Measurements from ENCODE around the gene MACROD2.
"Not testable (repeated sequence)": the region's sequence is repeated elsewhere in the genome, so short reads cannot be mapped to it uniquely, and the experiment has no call there.

MACROD2 gene

GRCh38 chr20:15077733-15078250, 1082.5 kb downstream of the MACROD2 start:
- no peak for DNase-seq (ENCODE audit: low read depth in 2 of 2)

GRCh38 chr20:15079594-15080340, 1084.5 kb downstream of the MACROD2 start:
- DNase-seq (ENCODE audit: low read depth in 2 of 2) = no peak

DNA sequence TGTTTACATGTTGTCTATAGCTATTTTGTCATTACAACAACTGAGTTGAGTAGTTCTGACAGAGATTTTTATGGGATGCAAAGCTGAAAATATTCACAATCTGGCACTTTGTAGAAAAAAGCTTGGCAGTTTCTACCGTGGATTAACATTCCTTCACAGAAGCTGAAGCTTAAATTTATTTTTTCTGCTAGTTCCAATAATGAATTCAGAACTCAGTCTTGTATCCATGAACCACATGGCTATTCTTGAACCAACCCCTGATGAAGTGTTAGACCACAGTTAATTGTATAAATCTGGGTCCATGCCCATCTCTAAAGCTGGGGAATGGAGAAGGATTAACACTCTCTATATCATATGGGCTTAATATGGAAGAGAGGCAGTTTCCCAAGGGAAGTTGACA, 1085.9 kb downstream of the MACROD2 start:
- DNase-seq (ENCODE audit: low read depth in 2 of 2) = no peak

- no peak for DNase-seq (ENCODE audit: low read depth in 2 of 2)
These were observed 1096.2 kb downstream of the MACROD2 start for GRCh38 chr20:15091421-15092037.

DNA sequence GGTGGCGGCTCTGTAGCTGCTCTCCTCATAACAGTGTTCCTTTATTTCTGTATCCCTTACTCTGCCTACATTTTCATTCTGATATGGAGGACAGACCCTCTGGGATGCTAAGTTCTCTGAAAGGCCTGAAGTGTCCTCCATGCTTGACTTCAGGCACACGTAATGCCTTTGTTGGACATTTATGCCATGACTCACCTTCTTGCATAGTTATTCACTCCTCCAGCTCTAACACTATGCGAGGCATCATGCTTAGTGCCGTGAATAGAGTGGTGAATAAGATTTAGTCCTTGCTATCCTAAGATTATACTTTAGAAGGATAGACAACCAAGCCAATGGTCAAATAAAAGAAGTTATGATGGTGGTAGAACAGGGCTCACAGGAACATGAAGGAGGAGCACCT, 1103.0 kb downstream of the MACROD2 start:
- DNase-seq (ENCODE audit: low read depth in 2 of 2) = no peak

DNA sequence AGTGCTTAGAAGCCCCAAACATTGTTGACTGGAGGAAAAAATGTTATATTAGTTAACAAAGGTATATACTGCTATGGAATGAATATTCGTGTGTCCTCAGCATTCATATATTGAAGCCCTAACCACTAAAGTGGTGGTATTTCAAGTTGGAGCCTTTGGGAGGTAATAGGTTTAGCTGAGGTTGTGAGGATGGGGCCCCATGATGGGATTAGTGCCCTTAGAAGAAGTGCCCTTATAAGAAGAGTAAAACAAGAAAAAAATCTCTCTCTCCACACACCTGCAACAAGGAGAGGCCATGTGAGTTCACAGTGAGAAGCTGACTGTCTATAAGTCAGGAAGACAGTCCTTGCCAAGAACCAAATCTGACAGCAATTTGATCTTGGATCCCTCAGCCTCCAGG, 1103.8 kb downstream of the MACROD2 start:
- no peak for DNase-seq (ENCODE audit: low read depth in 2 of 2)

- DNase-seq (ENCODE audit: low read depth in 2 of 2) = no peak
These were observed 1105.3 kb downstream of the MACROD2 start for GRCh38 chr20:15100506-15101160.

GRCh38 chr20:15107931-15108330, 1112.6 kb downstream of the MACROD2 start:
- no peak for DNase-seq (ENCODE audit: low read depth in 2 of 2)

DNA sequence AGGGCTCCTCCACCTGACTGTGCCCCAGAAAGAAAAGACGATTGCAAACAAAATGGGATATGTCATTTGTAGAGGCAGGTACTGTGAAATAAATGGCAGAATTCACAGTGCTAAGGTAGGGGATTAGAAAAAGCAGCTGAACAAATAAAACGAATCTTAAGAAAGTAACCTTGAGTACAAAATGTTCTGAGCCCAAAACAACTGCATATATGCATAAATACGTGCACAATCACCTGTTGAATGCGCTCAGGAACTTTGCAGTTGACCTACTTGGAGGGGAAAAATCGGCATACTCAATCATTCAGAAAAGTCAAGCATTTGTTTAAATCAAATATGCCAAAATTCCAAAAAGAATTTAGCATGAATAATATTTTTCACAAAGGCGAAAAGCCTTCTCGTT, 1114.2 kb downstream of the MACROD2 start:
- no peak for DNase-seq (ENCODE audit: low read depth in 2 of 2)

DNA sequence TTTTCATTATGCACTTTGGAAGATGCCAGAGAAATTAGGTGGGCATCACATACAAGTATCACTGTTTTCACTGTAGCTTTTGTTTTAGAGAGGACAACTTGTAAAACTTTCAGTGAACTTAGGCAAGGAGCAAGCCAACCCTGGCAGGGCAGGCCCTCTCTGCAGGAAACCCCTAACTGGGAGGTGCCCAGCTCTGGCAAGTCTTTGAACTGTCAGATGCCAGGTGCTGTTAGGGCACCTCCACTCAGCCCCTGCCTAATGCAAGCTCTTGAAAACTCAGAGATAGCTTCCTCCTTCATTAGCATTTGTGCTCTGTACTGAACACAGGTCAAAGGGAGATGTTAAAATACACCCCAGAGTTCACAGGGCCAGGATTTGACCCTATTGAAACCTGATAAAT, 1116.3 kb downstream of the MACROD2 start:
- DNase-seq (ENCODE audit: low read depth in 2 of 2) = no peak

GRCh38 chr20:15113144-15113773, 1117.9 kb downstream of the MACROD2 start:
- DNase-seq (ENCODE audit: low read depth in 2 of 2) = no peak

- DNase-seq (ENCODE audit: low read depth in 2 of 2) = no peak
These were observed 1124.7 kb downstream of the MACROD2 start for GRCh38 chr20:15119852-15120487.

- no peak for DNase-seq (ENCODE audit: low read depth in 2 of 2)
These were observed 1127.3 kb downstream of the MACROD2 start for GRCh38 chr20:15122613-15123012.

DNA sequence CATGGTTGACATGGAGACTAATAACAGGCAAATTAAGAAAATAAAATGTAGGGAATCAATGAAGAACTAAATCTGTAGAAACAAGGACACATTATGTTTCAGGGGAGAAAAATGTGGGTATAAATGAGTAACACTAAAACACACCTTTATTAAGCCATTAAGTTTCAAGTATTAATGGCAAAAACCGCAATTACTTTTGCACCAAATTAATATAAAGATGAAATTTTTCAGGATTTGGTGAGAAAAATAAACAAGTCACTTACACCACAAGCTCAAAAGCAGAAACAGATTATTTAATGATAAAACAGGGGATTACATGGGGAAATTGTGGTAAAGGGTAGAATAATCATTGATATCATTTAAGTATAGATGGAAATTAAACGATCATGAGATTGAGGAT, 1135.9 kb downstream of the MACROD2 start:
- DNase-seq (ENCODE audit: low read depth in 2 of 2) = no peak

GRCh38 chr20:15138548-15139126, 1143.3 kb downstream of the MACROD2 start:
- no peak for DNase-seq (ENCODE audit: low read depth in 2 of 2)

GRCh38 chr20:15139522-15139921, 1144.2 kb downstream of the MACROD2 start:
- DNase-seq (ENCODE audit: low read depth in 2 of 2) = no peak

- DNase-seq (ENCODE audit: low read depth in 2 of 2) = no peak
These were observed 1145.0 kb downstream of the MACROD2 start for GRCh38 chr20:15140286-15140685.

DNA sequence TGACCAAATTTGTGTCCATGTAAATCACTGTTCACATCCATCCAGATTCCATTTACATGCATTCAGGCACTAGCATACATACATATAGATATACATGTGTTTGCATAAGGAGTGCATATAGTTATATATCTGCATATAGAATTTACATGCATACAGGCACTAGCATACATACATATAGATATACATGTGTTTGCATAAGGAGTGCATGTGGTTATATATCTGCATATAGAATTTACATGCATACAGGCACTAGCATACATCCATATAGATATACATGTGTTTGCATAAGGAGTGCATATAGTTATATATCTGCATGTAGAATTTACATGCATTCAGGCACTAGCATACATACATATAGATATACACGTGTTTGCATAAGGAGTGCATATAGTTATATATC, 1145.6 kb downstream of the MACROD2 start:
- not testable (repeated sequence) for DNase-seq (ENCODE audit: low read depth in 2 of 2)

DNA sequence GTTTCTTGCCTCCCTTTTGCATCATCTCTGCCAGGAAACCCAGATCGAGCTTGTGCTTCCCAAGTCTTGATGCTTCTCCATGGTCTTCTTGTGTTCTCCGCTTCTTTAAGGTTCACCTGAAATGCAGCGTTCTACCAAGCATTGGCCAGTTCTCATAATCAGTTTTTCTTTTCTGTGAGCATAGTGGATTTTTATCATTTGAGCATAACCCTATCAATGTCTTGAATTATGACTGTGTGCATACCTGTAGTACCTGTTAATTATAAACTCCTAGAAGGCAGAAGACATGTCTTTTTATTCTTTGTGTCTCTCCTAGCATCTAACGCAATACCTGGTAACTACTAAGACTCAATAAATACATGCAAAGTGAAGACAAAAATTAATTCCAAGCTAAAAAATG, 1146.5 kb downstream of the MACROD2 start:
- no peak for DNase-seq (ENCODE audit: low read depth in 2 of 2)

- DNase-seq (ENCODE audit: low read depth in 2 of 2) = no peak
These were observed 1148.2 kb downstream of the MACROD2 start for GRCh38 chr20:15143478-15143877.

DNA sequence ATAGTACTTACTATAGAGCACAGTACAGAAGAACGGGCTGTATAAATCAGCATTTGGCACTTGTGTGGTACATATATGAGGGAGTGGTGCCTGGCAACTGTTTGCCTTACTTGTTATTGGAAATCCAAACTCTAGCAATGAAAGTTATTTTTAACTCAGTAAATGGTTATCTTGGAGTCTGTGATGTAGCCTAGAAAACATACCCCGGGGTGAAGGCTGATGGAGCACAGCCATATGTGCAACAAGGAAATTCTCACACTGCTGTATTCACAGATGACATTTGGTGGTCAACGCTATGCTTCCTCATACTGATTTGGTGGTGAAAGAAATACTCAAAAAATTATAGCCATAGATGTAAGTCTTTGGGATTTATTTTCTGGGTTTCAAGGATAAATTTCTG, 1149.6 kb downstream of the MACROD2 start:
- DNase-seq (ENCODE audit: low read depth in 2 of 2) = no peak

- no peak for DNase-seq (ENCODE audit: low read depth in 2 of 2)
These were observed 1151.6 kb downstream of the MACROD2 start for GRCh38 chr20:15146948-15147347.
